ENCODE data around the gene POGZ. TPM values are rescaled to one million over a fixed set of nuclear protein-coding genes. Genes with fewer than 3 reads are reported as not detected.

POGZ gene
- polyA plus RNA-seq, 2 of the 4 experiments (the other 2 are of a cell fraction) = 20.8 to 44.1 TPM

GRCh38 chr1:151501474-151501873 lies 42.2 kb upstream of the POGZ start:
- Histone ChIP-seq H3K4me1 (0 out of 3 replicates have a peak, but pooled peaks cover 3% of the 10 kb centered on the region), H3K4me2 (no peak overlapping the region), H3K4me3 (no peak overlapping the region), H3K9me3 (no peaks in the 10 kb centered on the region), H3K27ac (no peak overlapping the region)
- peak; percentile 72 to 83; a peak in 4 of 6 replicates for ATAC-seq
- 63% methylated on average over 10 of the region's 10 CpGs for WGBS (ENCODE audit: missing lambda C conversion rate)
- CTCF ChIA-PET = interaction anchor here (0.8 to 1.6 kb wide), 3 partner anchors 13 to 67 kb away, joined by 3 read pairs; no protein-coding TSS in a partner anchor
- FAIRE-seq = no peak
- POLR2A ChIA-PET = no interaction called here
- TF ChIP-seq, protein P1, sequence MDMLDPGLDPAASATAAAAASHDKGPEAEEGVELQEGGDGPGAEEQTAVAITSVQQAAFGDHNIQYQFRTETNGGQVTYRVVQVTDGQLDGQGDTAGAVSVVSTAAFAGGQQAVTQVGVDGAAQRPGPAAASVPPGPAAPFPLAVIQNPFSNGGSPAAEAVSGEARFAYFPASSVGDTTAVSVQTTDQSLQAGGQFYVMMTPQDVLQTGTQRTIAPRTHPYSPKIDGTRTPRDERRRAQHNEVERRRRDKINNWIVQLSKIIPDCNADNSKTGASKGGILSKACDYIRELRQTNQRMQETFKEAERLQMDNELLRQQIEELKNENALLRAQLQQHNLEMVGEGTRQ (IDR thresholded peaks at IDR 0.05) = no peak
- TF ChIP-seq, protein P2, sequence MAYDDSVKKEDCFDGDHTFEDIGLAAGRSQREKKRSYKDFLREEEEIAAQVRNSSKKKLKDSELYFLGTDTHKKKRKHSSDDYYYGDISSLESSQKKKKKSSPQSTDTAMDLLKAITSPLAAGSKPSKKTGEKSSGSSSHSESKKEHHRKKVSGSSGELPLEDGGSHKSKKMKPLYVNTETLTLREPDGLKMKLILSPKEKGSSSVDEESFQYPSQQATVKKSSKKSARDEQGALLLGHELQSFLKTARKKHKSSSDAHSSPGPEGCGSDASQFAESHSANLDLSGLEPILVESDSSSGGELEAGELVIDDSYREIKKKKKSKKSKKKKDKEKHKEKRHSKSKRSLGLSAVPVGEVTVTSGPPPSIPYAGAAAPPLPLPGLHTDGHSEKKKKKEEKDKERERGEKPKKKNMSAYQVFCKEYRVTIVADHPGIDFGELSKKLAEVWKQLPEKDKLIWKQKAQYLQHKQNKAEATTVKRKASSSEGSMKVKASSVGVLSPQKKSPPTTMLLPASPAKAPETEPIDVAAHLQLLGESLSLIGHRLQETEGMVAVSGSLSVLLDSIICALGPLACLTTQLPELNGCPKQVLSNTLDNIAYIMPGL (CRISPR knock-in tag; IDR thresholded peaks at IDR 0.05; ENCODE audit: borderline replicate concordance) = no peak
- TF ChIP-seq RNF2 (IDR thresholded peaks at IDR 0.05; ENCODE audit: borderline replicate concordance, low read depth) = no peak
- TF ChIP-seq, protein P3, sequence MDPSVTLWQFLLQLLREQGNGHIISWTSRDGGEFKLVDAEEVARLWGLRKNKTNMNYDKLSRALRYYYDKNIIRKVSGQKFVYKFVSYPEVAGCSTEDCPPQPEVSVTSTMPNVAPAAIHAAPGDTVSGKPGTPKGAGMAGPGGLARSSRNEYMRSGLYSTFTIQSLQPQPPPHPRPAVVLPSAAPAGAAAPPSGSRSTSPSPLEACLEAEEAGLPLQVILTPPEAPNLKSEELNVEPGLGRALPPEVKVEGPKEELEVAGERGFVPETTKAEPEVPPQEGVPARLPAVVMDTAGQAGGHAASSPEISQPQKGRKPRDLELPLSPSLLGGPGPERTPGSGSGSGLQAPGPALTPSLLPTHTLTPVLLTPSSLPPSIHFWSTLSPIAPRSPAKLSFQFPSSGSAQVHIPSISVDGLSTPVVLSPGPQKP (IDR thresholded peaks at IDR 0.05; ENCODE audit: low read depth, low read length) = no peak
- TF ChIP-seq KDM5A (IDR thresholded peaks at IDR 0.05) = no peak
- TF ChIP-seq ZC3H11A (IDR thresholded peaks at IDR 0.05) = no peak
- TF ChIP-seq FOSL2 (IDR thresholded peaks at IDR 0.05) = no peak
- no peak for TF ChIP-seq FOSL2 (CRISPR knock-in tag; IDR thresholded peaks at IDR 0.05)
- TF ChIP-seq, protein P4, sequence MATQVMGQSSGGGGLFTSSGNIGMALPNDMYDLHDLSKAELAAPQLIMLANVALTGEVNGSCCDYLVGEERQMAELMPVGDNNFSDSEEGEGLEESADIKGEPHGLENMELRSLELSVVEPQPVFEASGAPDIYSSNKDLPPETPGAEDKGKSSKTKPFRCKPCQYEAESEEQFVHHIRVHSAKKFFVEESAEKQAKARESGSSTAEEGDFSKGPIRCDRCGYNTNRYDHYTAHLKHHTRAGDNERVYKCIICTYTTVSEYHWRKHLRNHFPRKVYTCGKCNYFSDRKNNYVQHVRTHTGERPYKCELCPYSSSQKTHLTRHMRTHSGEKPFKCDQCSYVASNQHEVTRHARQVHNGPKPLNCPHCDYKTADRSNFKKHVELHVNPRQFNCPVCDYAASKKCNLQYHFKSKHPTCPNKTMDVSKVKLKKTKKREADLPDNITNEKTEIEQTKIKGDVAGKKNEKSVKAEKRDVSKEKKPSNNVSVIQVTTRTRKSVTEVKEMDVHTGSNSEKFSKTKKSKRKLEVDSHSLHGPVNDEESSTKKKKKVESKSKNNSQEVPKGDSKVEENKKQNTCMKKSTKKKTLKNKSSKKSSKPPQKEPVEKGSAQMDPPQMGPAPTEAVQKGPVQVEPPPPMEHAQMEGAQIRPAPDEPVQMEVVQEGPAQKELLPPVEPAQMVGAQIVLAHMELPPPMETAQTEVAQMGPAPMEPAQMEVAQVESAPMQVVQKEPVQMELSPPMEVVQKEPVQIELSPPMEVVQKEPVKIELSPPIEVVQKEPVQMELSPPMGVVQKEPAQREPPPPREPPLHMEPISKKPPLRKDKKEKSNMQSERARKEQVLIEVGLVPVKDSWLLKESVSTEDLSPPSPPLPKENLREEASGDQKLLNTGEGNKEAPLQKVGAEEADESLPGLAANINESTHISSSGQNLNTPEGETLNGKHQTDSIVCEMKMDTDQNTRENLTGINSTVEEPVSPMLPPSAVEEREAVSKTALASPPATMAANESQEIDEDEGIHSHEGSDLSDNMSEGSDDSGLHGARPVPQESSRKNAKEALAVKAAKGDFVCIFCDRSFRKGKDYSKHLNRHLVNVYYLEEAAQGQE (IDR thresholded peaks at IDR 0.05) = no peak
- no peak for TF ChIP-seq EP300 (IDR thresholded peaks at IDR 0.05)
- TF ChIP-seq FOXS1 (CRISPR knock-in tag; IDR thresholded peaks at IDR 0.05) = no peak
- TF ChIP-seq CEBPB (IDR thresholded peaks at IDR 0.05) = no peak
- peak; percentile 46 to 56 for DNase-seq (ENCODE audit: low read depth in 1 of 2, low spot score in 1 of 2)

GRCh38 chr1:151499930-151500329 lies 40.6 kb upstream of the POGZ start:
- DNase-seq (ENCODE audit: low read depth in 1 of 2, low spot score in 1 of 2) = no peak
- Histone ChIP-seq H3K4me1 (peaks cover 8% of the 10 kb centered on the region), H3K4me2 (no peak overlapping the region), H3K4me3 (no peak overlapping the region), H3K27ac (no peak overlapping the region), H3K9me3 (no peaks in the 10 kb centered on the region)
- ATAC-seq = 0 out of 6 replicates have a peak, but pooled peaks of 1 of the 2 experiments have one; percentile 9
- ChIA-PET CTCF (no interaction called here), POLR2A (interaction anchor here (1.0 kb wide), 1 partner anchor 11 kb away, joined by 3 read pairs; the partner anchor contains the start of gene CGN)
- FAIRE-seq = no peak
- WGBS (ENCODE audit: missing lambda C conversion rate) = 55% methylated on average over 1 of the region's 1 CpG
- no peak for TF ChIP-seq HOXB13 (CRISPR knock-in tag; IDR thresholded peaks at IDR 0.05; ENCODE audit: low read depth)

GRCh38 chr1:151499365-151499764 lies 40.1 kb upstream of the POGZ start:
- Histone ChIP-seq H3K4me3 (no peak overlapping the region), H3K4me1 (peaks cover 14% of the 10 kb centered on the region), H3K27ac (no peak overlapping the region), H3K4me2 (no peak overlapping the region), H3K9me3 (no peaks in the 10 kb centered on the region)
- TF ChIP-seq, protein P5, sequence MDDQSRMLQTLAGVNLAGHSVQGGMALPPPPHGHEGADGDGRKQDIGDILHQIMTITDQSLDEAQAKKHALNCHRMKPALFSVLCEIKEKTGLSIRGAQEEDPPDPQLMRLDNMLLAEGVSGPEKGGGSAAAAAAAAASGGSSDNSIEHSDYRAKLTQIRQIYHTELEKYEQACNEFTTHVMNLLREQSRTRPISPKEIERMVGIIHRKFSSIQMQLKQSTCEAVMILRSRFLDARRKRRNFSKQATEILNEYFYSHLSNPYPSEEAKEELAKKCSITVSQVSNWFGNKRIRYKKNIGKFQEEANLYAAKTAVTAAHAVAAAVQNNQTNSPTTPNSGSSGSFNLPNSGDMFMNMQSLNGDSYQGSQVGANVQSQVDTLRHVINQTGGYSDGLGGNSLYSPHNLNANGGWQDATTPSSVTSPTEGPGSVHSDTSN (IDR thresholded peaks at IDR 0.05) = no peak
- no peak for TF ChIP-seq HDAC2 (IDR thresholded peaks at IDR 0.05)
- TF ChIP-seq CBX2 (IDR thresholded peaks at IDR 0.05; ENCODE audit: borderline replicate concordance, low read depth) = no peak
- no peak for TF ChIP-seq CHD2 (IDR thresholded peaks at IDR 0.05; ENCODE audit: low read length, partially characterized antibody)
- ChIA-PET POLR2A (no interaction called here), CTCF (no interaction called here)
- no peak for ATAC-seq
- no peak for FAIRE-seq
- WGBS (ENCODE audit: missing lambda C conversion rate) = 88% methylated on average over 5 of the region's 5 CpGs
- DNase-seq (ENCODE audit: low read depth in 1 of 2, low spot score in 1 of 2) = no peak
